HG02870 (cell line): ENCODE data around the gene CEP44.
A peak's percentile ranks its signal among the peaks of the same experiment; 100 is the strongest.
"Not testable (repeated sequence)": the region's sequence is repeated elsewhere in the genome, so short reads cannot be mapped to it uniquely, and the experiment has no call there.

Experiments used
- ATAC-seq: cut with Tn5 transposase; IDR thresholded peaks from one replicate; pipeline ENCODE4 v1.9.1; 2021; ENCODE audit warnings: mild to moderate bottlenecking, moderate library complexity; ENCODE audit not compliant: unreplicated experiment

CEP44 gene

GRCh38 chr4:174320494-174321199 is 36.9 kb downstream of the CEP44 start:
- ATAC-seq, result no peak

GRCh38 chr4:174324236-174324635 is 40.5 kb downstream of the CEP44 start:
- no peak for ATAC-seq

- ATAC-seq, result no peak
Observed at GRCh38 chr4:174324725-174325124, 41.0 kb downstream of the CEP44 start.

GRCh38 chr4:174332741-174333493 is 49.2 kb downstream of the CEP44 start:
- no peak for ATAC-seq

- peak; percentile 98 for ATAC-seq
Observed at GRCh38 chr4:174334628-174335027, 50.9 kb downstream of the CEP44 start.

- no peak for ATAC-seq
Observed at GRCh38 chr4:174340714-174341113, 57.0 kb downstream of the CEP44 start.

- no peak for ATAC-seq
Observed at GRCh38 chr4:174349156-174349555, 65.4 kb downstream of the CEP44 start.

- ATAC-seq, result no peak
Observed at GRCh38 chr4:174352061-174352819, 68.5 kb downstream of the CEP44 start.

- no peak for ATAC-seq
Observed at GRCh38 chr4:174357321-174357720, 73.6 kb downstream of the CEP44 start.

- ATAC-seq, result peak; percentile 43
Observed at GRCh38 chr4:174358410-174358809, 74.7 kb downstream of the CEP44 start.

- ATAC-seq, result peak; percentile 98
Observed at GRCh38 chr4:174358829-174359228, 75.1 kb downstream of the CEP44 start.

GRCh38 chr4:174362340-174362739 is 78.6 kb downstream of the CEP44 start:
- ATAC-seq, result no peak

- not testable (repeated sequence) for ATAC-seq
Observed at GRCh38 chr4:174363782-174364181, 80.1 kb downstream of the CEP44 start.

GRCh38 chr4:174365018-174365587 is 81.4 kb downstream of the CEP44 start:
- ATAC-seq, result no peak

- no peak for ATAC-seq
Observed at GRCh38 chr4:174369985-174370384, 86.3 kb downstream of the CEP44 start.

- no peak for ATAC-seq
Observed at GRCh38 chr4:174373821-174374220, 90.1 kb downstream of the CEP44 start.

GRCh38 chr4:174375422-174375821 is 91.7 kb downstream of the CEP44 start:
- no peak for ATAC-seq

GRCh38 chr4:174377613-174378012 is 93.9 kb downstream of the CEP44 start:
- no peak for ATAC-seq

GRCh38 chr4:174378951-174379350 is 95.2 kb downstream of the CEP44 start:
- no peak for ATAC-seq

GRCh38 chr4:174380206-174380605 is 96.5 kb downstream of the CEP44 start:
- not testable (repeated sequence) for ATAC-seq

GRCh38 chr4:174380699-174381439 is 97.2 kb downstream of the CEP44 start:
- no peak for ATAC-seq
